ENCODE measurements around the gene PKP3.

DNA sequence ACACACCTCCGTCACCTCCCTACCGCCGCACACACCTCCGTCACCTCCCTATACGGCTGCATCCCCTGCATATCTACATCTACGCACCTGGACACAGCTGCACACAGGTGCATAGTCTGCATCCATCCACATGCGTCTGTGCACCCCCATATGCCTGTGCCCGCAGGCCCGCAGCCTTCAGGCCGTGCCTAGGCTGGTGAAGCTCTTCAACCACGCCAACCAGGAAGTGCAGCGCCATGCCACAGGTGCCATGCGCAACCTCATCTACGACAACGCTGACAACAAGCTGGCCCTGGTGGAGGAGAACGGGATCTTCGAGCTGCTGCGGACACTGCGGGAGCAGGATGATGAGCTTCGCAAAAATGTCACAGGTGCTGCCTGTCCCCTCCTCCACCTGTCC is 4.8 kb downstream of the PKP3 start:
- TF ChIP-seq, protein P1, sequence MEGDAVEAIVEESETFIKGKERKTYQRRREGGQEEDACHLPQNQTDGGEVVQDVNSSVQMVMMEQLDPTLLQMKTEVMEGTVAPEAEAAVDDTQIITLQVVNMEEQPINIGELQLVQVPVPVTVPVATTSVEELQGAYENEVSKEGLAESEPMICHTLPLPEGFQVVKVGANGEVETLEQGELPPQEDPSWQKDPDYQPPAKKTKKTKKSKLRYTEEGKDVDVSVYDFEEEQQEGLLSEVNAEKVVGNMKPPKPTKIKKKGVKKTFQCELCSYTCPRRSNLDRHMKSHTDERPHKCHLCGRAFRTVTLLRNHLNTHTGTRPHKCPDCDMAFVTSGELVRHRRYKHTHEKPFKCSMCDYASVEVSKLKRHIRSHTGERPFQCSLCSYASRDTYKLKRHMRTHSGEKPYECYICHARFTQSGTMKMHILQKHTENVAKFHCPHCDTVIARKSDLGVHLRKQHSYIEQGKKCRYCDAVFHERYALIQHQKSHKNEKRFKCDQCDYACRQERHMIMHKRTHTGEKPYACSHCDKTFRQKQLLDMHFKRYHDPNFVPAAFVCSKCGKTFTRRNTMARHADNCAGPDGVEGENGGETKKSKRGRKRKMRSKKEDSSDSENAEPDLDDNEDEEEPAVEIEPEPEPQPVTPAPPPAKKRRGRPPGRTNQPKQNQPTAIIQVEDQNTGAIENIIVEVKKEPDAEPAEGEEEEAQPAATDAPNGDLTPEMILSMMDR (conservative IDR thresholded peaks at IDR 0.05; ENCODE audit: low read length), result no peak
- TF ChIP-seq EZH2phosphoT487 (IDR thresholded peaks at IDR 0.05; ENCODE audit: borderline replicate concordance, low read depth, low read length), result no peak
